ENCODE data around the gene SRSF3.

DNA sequence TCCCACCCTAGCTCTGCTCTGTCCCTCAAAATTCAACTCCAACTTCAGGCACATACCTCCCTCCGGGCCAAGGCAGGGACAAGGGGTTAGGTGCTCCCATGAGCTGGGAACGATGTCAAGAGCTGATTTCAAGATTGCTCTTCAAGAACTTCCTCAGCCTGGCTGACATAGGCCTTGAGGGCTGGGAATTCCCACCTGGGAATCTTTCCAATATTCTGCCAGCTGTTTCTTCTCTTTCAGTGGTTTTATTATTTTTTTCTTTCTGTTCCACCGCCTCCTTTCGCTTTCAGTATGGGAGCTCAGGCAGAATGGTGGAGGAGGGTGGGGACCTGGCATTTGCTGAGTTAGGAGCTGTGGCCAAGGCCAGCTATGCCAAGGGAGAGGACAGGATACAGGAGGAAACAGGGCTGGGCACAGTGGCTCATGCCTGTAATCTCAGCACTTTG lies 33.7 kb downstream of the SRSF3 start:
- TF ChIP-seq, protein P1, sequence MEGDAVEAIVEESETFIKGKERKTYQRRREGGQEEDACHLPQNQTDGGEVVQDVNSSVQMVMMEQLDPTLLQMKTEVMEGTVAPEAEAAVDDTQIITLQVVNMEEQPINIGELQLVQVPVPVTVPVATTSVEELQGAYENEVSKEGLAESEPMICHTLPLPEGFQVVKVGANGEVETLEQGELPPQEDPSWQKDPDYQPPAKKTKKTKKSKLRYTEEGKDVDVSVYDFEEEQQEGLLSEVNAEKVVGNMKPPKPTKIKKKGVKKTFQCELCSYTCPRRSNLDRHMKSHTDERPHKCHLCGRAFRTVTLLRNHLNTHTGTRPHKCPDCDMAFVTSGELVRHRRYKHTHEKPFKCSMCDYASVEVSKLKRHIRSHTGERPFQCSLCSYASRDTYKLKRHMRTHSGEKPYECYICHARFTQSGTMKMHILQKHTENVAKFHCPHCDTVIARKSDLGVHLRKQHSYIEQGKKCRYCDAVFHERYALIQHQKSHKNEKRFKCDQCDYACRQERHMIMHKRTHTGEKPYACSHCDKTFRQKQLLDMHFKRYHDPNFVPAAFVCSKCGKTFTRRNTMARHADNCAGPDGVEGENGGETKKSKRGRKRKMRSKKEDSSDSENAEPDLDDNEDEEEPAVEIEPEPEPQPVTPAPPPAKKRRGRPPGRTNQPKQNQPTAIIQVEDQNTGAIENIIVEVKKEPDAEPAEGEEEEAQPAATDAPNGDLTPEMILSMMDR (IDR thresholded peaks at IDR 0.05) = no peak
- no peak for TF ChIP-seq POLR2A (IDR thresholded peaks at IDR 0.05)

All from uterus (tissue), 2 donors.